SK-N-SH treated with all-trans-retinoic acid at 6 μM for 48 hours (cell line): ENCODE measurements around the gene STARD13.

Experiments
- BACH2 ChIP-seq: fragments of 250-450 bp; sonication (Bioruptor Pico); IDR thresholded peaks from 2 replicates; pipeline ENCODE4 v1.9.0; 2021; ENCODE audit warnings: mild to moderate bottlenecking, borderline replicate concordance
- CREB5 ChIP-seq: fragments of 250-450 bp; sonication (Bioruptor Pico); IDR thresholded peaks from 2 replicates; pipeline ENCODE4 v1.5.1; 2020; ENCODE audit warnings: low read depth, mild to moderate bottlenecking, moderate library complexity
- CSRNP3 ChIP-seq: fragments of 250-450 bp; sonication (Bioruptor Pico); IDR thresholded peaks from 2 replicates; pipeline ENCODE4 v1.5.1; 2021; ENCODE audit warnings: mild to moderate bottlenecking, moderate library complexity
- GLIS3 ChIP-seq: fragments of 250-450 bp; sonication (Bioruptor Pico); IDR thresholded peaks from 2 replicates; pipeline ENCODE4 v1.5.0; 2020; ENCODE audit warnings: mild to moderate bottlenecking, moderate library complexity
- ISL1 ChIP-seq: fragments of 250-450 bp; sonication (Bioruptor Pico); IDR thresholded peaks from 2 replicates; pipeline ENCODE4 v2.1.2; 2022; ENCODE audit warnings: mild to moderate bottlenecking, moderate library complexity
- PATZ1 ChIP-seq: fragments of 250-450 bp; sonication (Bioruptor Pico); IDR thresholded peaks from 2 replicates; pipeline ENCODE4 v1.8.0; 2020; ENCODE audit warnings: mild to moderate bottlenecking, moderate library complexity, borderline replicate concordance
- PPARA ChIP-seq: fragments of 250-450 bp; sonication (Bioruptor Pico); IDR thresholded peaks from 2 replicates; pipeline ENCODE4 v1.5.0; 2020; ENCODE audit warnings: mild to moderate bottlenecking, borderline replicate concordance
- SNAI2 ChIP-seq: fragments of 250-450 bp; sonication (Bioruptor Pico); IDR thresholded peaks from 2 replicates; pipeline ENCODE4 v1.5.0; 2020; ENCODE audit warnings: mild to moderate bottlenecking, moderate library complexity
- TOX ChIP-seq: fragments of 250-450 bp; sonication (Bioruptor Pico); IDR thresholded peaks from 2 replicates; pipeline ENCODE4 v1.8.0; 2021; ENCODE audit warnings: mild to moderate bottlenecking, moderate library complexity, borderline replicate concordance
- ZC3H10 ChIP-seq: fragments of 250-450 bp; sonication (Bioruptor Pico); IDR thresholded peaks from 2 replicates; pipeline ENCODE4 v1.5.1; 2021; ENCODE audit warnings: mild to moderate bottlenecking, moderate library complexity
- ZNF8 ChIP-seq: fragments of 450-650 bp; formaldehyde crosslinking; IDR thresholded peaks from 2 replicates; pipeline ENCODE4 v1.5.0; 2020; ENCODE audit warnings: mild to moderate bottlenecking, moderate library complexity

GRCh38 chr13:33265133-33265532 is 20.4 kb downstream of the STARD13 start:
- TF ChIP-seq TOX (no peak), ZNF8 (no peak), CREB5 (CRISPR knock-in tag) (no peak), ISL1 (no peak), ZC3H10 (CRISPR knock-in tag) (no peak), SNAI2 (CRISPR knock-in tag) (no peak), PATZ1 (CRISPR knock-in tag) (no peak), PPARA (CRISPR knock-in tag) (no peak), BACH2 (no peak), GLIS3 (CRISPR knock-in tag) (no peak), CSRNP3 (CRISPR knock-in tag) (no peak)
